HUES48 (cell line): Measurements from ENCODE around the gene ATP9A.
A peak's percentile ranks its signal among the peaks of the same experiment; 100 is the strongest.
"Not testable (repeated sequence)": the region's sequence is repeated elsewhere in the genome, so short reads cannot be mapped to it uniquely, and the experiment has no call there.

Source experiments
- H3K27ac ChIP-seq: one replicate; pipeline ENCODE4 v1.7.0; 2013; ENCODE audit warnings: low read depth, low read length, inconsistent platforms
- H3K27me3 ChIP-seq: 2 replicates; pipeline ENCODE4 v1.6.1; 2013; ENCODE audit warnings: mild to moderate bottlenecking, low read length; ENCODE audit not compliant: control insufficient read depth, insufficient read depth
- H3K36me3 ChIP-seq: 2 replicates; pipeline ENCODE4 v1.6.1; 2013; ENCODE audit warnings: low read length; ENCODE audit not compliant: control insufficient read depth, insufficient read depth
- H3K4me1 ChIP-seq: 2 replicates; pipeline ENCODE4 v1.6.1; 2013; ENCODE audit warnings: mild to moderate bottlenecking, low read length; ENCODE audit not compliant: control insufficient read depth, insufficient read depth
- H3K4me3 ChIP-seq: 2 replicates; pipeline ENCODE4 v1.5.1; 2013; ENCODE audit warnings: mild to moderate bottlenecking, low read depth, low read length
- H3K9ac ChIP-seq: 2 replicates; pipeline ENCODE4 v1.6.1; 2013; ENCODE audit warnings: mild to moderate bottlenecking, low read depth, low read length, moderate library complexity
- H3K9me3 ChIP-seq: 2 replicates; pipeline ENCODE4 v1.6.1; 2013; ENCODE audit warnings: low read length; ENCODE audit not compliant: control insufficient read depth, insufficient read depth

ATP9A gene, protein sequence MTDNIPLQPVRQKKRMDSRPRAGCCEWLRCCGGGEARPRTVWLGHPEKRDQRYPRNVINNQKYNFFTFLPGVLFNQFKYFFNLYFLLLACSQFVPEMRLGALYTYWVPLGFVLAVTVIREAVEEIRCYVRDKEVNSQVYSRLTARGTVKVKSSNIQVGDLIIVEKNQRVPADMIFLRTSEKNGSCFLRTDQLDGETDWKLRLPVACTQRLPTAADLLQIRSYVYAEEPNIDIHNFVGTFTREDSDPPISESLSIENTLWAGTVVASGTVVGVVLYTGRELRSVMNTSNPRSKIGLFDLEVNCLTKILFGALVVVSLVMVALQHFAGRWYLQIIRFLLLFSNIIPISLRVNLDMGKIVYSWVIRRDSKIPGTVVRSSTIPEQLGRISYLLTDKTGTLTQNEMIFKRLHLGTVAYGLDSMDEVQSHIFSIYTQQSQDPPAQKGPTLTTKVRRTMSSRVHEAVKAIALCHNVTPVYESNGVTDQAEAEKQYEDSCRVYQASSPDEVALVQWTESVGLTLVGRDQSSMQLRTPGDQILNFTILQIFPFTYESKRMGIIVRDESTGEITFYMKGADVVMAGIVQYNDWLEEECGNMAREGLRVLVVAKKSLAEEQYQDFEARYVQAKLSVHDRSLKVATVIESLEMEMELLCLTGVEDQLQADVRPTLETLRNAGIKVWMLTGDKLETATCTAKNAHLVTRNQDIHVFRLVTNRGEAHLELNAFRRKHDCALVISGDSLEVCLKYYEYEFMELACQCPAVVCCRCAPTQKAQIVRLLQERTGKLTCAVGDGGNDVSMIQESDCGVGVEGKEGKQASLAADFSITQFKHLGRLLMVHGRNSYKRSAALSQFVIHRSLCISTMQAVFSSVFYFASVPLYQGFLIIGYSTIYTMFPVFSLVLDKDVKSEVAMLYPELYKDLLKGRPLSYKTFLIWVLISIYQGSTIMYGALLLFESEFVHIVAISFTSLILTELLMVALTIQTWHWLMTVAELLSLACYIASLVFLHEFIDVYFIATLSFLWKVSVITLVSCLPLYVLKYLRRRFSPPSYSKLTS

DNA sequence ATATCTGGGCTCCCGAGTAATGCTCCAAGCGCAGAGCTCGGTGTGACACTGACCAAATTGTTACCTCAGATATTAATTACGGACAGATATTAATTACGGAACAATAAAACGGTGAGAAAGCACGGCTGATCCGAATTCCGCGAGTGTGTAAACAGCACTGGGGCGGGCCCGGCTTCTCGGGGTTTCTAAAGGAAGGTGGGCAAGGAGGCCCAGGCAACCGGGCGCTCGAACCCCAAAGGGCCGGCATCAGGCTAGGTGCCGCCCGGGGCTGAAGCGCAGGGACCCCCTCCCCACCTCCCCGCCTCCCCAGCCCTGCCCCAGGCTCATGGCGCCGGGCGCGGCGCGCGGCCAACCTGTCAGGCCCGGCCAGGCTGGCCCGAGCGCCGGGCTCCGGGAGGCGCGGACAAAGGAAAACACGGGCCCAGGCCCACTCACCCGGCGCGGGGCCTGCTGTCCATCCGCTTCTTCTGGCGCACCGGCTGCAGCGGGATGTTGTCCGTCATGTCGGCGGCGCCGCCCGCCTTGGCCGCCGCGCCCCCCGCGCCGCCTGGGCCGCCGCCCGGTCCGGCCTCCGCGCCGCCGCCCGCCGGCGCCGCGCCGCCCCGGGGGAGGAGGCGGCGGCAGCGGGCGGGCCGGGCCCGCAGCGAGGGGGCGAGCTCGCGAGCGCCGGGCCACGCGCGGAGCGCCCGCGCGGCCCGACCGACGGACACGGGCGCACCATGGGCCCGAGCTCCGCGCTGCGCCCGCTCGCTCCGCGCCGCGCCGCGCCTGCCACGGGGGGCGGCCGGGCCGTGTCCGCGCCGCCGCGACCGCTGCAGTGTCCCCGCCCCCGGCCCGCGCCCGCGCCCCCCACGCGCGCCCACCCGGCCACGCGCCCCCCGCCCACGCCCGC is at the start of gene ATP9A:
ATP9A (minus strand) TSS at position 524 of the 892 bp plus-strand sequence; CDS start at position 503, 21 bp downstream.
- Histone ChIP-seq H3K4me1 (no peaks in the 10 kb centered on the region), H3K36me3 (no peaks in the 10 kb centered on the region), H3K27me3 (no peaks in the 10 kb centered on the region), H3K4me3 (peak within 1 kb of the TSS; percentile 88), H3K9me3 (no peaks in the 10 kb centered on the region), H3K27ac (peak within 1 kb of the TSS; percentile 8), H3K9ac (no peak within 1 kb of the TSS)

DNA sequence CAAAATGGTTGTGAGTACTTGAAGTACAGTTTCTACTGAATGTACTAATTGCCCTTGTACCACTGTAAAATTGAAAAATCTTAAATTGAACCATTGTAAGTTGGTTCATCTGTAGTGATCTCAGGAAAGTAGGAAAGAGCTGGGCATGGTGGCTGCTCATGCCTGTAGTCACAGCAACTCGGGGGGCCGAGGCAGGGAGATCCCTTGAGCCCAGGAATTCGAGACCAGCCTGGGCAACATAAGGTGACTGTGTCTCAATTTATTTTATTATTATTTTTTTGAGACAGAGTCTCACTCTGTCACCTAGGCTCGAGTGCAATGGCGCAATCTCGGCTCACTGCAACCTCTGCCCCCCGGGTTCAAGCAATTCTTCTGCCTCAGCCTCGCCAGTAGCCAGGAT is 48.7 kb upstream of the ATP9A start:
- not testable (repeated sequence) for H3K36me3 ChIP-seq, H3K27ac ChIP-seq, H3K9ac ChIP-seq, H3K4me3 ChIP-seq, H3K27me3 ChIP-seq, H3K9me3 ChIP-seq
- peaks cover 11% of the 10 kb centered on the region for H3K4me1 ChIP-seq

DNA sequence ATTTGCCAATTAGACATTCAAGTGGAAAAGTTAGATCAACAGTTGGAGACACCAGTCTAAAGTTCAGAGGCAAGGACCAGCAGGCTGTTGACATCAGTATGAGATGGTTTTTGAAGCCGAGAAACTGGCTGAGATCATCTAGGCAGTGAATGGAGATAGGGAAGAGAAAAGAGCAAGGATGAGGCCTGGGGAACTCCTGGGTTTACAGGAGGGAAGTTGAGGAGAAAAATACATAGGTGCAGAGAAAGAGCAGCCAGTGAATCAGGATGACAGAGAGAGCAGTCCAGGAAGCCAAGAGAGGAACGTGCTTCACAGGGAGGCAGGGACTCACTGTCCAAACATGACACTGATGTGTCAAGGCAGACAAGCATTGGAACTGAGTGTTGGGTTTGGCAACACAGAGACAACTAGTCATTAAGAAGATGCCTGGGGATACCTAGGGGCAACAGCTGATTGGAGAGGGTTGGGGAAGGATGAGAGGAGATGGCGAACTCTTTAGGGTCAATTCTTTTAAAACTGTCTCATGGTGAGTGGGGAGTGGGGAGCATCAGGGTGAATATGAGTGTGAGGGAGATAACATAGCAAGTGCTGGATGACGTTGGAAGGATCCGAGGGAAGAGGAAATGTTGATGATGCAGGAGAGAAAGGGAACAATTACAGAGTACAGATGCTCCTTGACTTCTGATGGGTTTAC is 47.3 kb upstream of the ATP9A start:
- H3K27me3 ChIP-seq, result no peaks in the 10 kb centered on the region
- no peak overlapping the region for H3K27ac ChIP-seq
- no peak overlapping the region for H3K4me3 ChIP-seq
- H3K36me3 ChIP-seq, result no peaks in the 10 kb centered on the region
- no peaks in the 10 kb centered on the region for H3K9me3 ChIP-seq
- H3K4me1 ChIP-seq, result peaks cover 24% of the 10 kb centered on the region
- H3K9ac ChIP-seq, result no peak overlapping the region

DNA sequence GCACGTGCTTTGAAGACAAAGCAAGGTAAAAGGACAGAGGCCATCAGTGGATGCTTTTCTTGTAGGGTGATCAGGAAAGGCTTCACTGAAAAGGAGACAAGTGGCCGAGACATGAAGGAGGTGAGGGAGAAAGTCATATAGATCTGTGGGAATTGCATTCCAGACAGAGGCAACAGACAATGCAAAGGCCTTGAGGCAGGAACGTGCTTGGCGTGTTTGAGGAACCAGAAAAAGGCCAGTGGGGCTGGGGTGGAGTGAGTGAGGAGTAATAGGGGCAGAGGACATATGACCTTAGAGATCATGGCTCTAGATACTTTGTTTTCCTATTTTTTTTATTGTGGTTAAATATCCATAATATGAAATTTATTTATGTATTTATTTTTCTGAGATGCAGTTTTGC is 44.7 kb upstream of the ATP9A start:
- no peak overlapping the region for H3K9ac ChIP-seq
- no peak overlapping the region for H3K27ac ChIP-seq
- H3K36me3 ChIP-seq, result no peaks in the 10 kb centered on the region
- peaks cover 28% of the 10 kb centered on the region for H3K4me1 ChIP-seq
- no peaks in the 10 kb centered on the region for H3K9me3 ChIP-seq
- no peaks in the 10 kb centered on the region for H3K27me3 ChIP-seq
- no peak overlapping the region for H3K4me3 ChIP-seq

DNA sequence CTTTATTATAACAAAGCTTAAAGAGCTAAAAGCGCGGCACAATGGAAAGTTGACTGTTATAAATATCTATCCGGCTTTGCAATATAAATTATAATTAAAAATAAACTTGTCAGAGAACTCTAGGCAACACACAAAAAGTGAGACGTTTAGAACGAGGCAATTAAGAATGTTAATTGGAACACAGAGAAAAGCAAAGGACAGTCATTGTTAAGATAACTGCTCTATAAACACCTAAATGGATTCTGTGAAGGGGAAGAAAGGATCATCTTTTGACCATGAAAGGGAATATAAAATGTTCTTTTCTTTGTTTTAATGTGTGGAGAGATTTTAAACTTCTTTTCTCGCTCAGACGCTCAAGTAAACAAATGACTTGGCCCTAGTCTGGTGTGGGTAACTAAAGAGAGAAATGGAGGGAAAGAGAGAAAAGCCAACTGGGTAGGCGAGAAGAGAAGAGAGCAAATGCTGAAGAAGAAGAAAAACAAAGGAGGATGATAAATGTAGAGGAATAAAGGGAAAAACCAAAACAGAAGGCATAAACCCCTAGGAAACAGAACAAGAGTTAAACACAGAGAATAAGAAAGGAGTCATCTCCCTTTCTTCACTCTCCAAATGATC is 43.4 kb upstream of the ATP9A start:
- Histone ChIP-seq H3K4me1 (peaks cover 28% of the 10 kb centered on the region), H3K9ac (peak overlapping the region; percentile 26; the same call in 1 of the 2 replicates), H3K27me3 (no peaks in the 10 kb centered on the region), H3K9me3 (no peaks in the 10 kb centered on the region), H3K36me3 (no peaks in the 10 kb centered on the region), H3K27ac (peak overlapping the region; percentile 75), H3K4me3 (no peak overlapping the region; the same call in 1 of the 2 replicates)

DNA sequence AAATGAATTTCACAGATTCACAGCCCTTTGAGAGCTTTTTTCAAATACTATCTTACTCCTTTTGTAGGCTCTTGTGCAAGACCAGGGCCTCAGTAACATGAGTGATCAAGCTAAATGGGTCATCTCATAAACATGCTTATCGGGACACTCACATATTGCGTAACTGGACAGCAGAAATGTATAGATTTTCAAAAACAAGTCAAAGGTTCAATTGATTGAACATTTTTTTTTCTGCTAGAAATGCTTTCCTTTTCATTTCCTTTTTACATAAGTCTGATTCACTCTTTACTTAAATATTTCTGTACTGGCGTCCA is 42.8 kb upstream of the ATP9A start:
- Histone ChIP-seq H3K9me3 (no peaks in the 10 kb centered on the region), H3K27me3 (no peaks in the 10 kb centered on the region), H3K9ac (peak overlapping the region; percentile 26; the same call in 1 of the 2 replicates), H3K4me3 (no peak overlapping the region), H3K4me1 (peaks cover 28% of the 10 kb centered on the region), H3K27ac (peak overlapping the region; percentile 75), H3K36me3 (no peaks in the 10 kb centered on the region)

DNA sequence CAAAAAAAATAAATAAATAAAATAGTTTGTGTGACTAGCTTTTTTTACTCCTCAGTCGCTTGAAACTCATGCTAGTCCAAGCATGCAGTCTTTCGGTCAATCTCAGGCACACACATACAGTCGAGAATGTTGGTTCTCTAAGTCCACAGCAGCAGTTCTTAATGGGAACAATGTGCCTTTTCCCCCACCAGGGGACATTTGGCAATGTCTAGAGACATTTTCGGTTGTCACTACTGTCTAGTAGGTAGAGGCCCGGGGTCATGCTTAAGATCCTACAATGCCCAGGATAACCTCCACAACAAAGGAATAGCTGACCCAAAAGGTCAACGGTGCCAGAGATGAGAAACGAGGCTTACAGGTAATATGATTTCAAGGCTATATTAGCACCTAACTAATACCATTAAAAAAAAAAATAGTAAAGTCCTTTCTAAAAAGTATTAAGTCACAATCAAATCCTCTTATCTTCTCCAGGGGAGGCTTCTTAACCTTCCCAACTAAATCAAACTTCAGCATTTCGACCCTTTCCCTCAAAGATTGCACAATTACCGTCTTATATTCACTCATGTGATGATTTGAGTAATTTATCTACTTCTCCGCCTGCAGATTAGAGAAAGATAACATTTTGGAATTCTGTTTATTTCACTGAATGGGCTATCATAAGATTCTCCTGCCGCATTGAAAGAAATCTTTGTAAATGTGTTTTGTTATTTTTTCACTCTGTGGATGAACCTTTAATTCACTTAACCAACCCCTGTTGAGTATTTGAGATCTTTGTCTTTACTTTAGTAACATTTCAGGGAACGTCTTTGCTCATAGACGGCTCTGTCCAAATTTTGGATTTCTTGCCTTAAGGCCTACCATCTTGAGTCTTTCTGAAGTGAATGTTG is 42.2 kb upstream of the ATP9A start:
- Histone ChIP-seq H3K9ac (no peak overlapping the region), H3K27me3 (no peaks in the 10 kb centered on the region), H3K4me3 (no peak overlapping the region), H3K4me1 (peaks cover 28% of the 10 kb centered on the region), H3K36me3 (no peaks in the 10 kb centered on the region), H3K27ac (peak overlapping the region; percentile 75), H3K9me3 (no peaks in the 10 kb centered on the region)

DNA sequence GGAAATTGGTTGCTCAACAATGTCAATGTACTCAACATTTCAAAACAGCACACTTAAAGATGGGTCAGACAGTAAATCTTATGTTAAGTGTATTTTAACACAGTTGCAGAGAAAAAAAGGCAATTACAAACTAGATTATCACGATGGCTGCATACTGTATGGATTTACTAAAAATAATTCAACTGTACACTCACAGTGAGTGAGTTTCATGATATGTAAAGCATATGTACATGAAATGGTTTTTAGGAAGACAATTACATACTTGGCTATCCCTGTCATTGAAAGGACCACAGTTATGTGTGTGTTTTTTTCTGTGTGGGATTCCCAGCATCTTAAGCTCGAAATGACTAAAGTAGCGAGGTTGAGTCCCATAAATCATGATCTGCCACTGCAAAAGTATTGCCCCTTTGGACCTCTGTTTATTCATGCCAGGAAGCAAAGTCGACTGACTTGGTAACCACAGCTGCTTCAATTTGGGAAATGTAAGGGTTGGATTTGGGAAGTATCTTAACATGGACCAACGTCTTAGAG is 39.6 kb upstream of the ATP9A start:
- H3K4me1 ChIP-seq, result peaks cover 31% of the 10 kb centered on the region
- H3K9ac ChIP-seq, result no peak overlapping the region
- no peaks in the 10 kb centered on the region for H3K27me3 ChIP-seq
- no peaks in the 10 kb centered on the region for H3K36me3 ChIP-seq
- H3K4me3 ChIP-seq, result no peak overlapping the region
- no peak overlapping the region for H3K27ac ChIP-seq
- no peaks in the 10 kb centered on the region for H3K9me3 ChIP-seq

DNA sequence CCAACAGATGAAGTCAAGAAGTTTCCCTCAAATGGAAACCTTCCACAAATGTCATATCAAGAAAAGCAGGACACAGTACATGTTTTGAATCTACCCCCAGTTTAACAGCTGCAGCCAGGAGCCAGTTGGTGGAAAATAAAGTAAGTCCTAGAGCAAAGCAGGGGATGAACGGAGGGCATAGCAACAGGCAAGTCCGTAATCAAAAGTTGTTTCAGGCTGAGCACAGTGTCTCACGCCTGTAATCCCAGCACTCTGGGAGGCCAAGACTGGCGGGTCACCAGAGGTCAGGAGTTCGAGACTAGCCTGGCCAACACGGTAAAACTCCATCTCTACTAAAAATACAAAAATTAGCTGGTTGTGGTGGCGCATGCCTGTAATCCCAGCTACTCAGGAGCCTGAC is 36.6 kb upstream of the ATP9A start:
- no peak overlapping the region for H3K27ac ChIP-seq
- H3K9me3 ChIP-seq, result no peaks in the 10 kb centered on the region
- H3K27me3 ChIP-seq, result no peaks in the 10 kb centered on the region
- peaks cover 6% of the 10 kb centered on the region; the same call in 1 of the 2 replicates for H3K4me1 ChIP-seq
- no peaks in the 10 kb centered on the region for H3K36me3 ChIP-seq
- no peak overlapping the region for H3K4me3 ChIP-seq
- no peak overlapping the region for H3K9ac ChIP-seq
